GM23338 (cell line): ENCODE measurements around the gene PRMT7. TPM values are rescaled to one million over a fixed set of nuclear protein-coding genes. Genes with fewer than 3 reads are reported as not detected.

Experiments used
- ATAC-seq: fragments of 200-7000 bp; cut with Tn5 transposase; 3 replicates; pipeline ENCODE4 v1.9.1; 2020
- DNase-seq: peaks from one replicate; pipeline ENCODE4 v3.0.0-alpha.2; 2015; ENCODE audit warnings: low spot score
- H2AFZ ChIP-seq: fragments of 200-600 bp; sonication (generic); 2 replicates; pipeline ENCODE4 v1.8.0; 2016; ENCODE audit warnings: antibody characterized with exemption, mild to moderate bottlenecking, moderate library complexity
- H3F3A ChIP-seq: fragments of 200-600 bp; sonication (generic); replicated peaks from 2 replicates; pipeline ENCODE4 v1.8.0; 2017; ENCODE audit warnings: antibody characterized with exemption, mixed run types, low read depth
- H3K27ac ChIP-seq: fragments of 200-600 bp; sonication (generic); 2 replicates; pipeline ENCODE4 v1.6.1; 2016; ENCODE audit warnings: low read depth
- H3K27me3 ChIP-seq: fragments of 200-600 bp; sonication (generic); 2 replicates; pipeline ENCODE4 v1.8.0; 2016; ENCODE audit warnings: mild to moderate bottlenecking, mixed run types, moderate library complexity; ENCODE audit not compliant: insufficient read depth
- H3K36me3 ChIP-seq: fragments of 200-600 bp; sonication (generic); 2 replicates; pipeline ENCODE4 v1.8.0; 2016; ENCODE audit warnings: mild to moderate bottlenecking; ENCODE audit not compliant: insufficient read depth
- H3K4me1 ChIP-seq: fragments of 200-600 bp; sonication (generic); 2 replicates; pipeline ENCODE4 v1.8.0; 2016; ENCODE audit warnings: mild to moderate bottlenecking, moderate library complexity; ENCODE audit not compliant: insufficient read depth
- H3K4me2 ChIP-seq: fragments of 200-600 bp; sonication (generic); 2 replicates; pipeline ENCODE4 v1.7.1; 2017; ENCODE audit warnings: mixed run types
- H3K4me3 ChIP-seq: fragments of 200-600 bp; sonication (generic); 2 replicates; pipeline ENCODE4 v1.6.1; 2016; ENCODE audit warnings: mixed run types
- H3K79me2 ChIP-seq: fragments of 200-600 bp; sonication (generic); replicated peaks from 2 replicates; pipeline ENCODE4 v1.8.0; 2017; ENCODE audit warnings: mild to moderate bottlenecking; ENCODE audit not compliant: insufficient read depth
- H3K9me2 ChIP-seq: fragments of 200-600 bp; sonication (generic); 2 replicates; pipeline ENCODE4 v1.8.0; 2017; ENCODE audit not compliant: insufficient read depth
- H4K20me1 ChIP-seq: fragments of 200-600 bp; sonication (generic); replicated peaks from 2 replicates; pipeline ENCODE4 v1.8.0; 2017; ENCODE audit warnings: mild to moderate bottlenecking; ENCODE audit not compliant: insufficient read depth
- H3K27ac Mint-ChIP-seq: 2 replicates; pipeline ENCODE4 v1.8.0; 2020; ENCODE audit warnings: inconsistent platforms, mild to moderate bottlenecking, moderate library complexity, mixed read lengths
- H3K27me3 Mint-ChIP-seq: 3 replicates; pipeline ENCODE4 v1.8.0; 2022; ENCODE audit warnings: low read depth, mild to moderate bottlenecking, moderate library complexity, mixed read lengths, inconsistent platforms; ENCODE audit not compliant: insufficient read depth, poor library complexity
- H3K36me3 Mint-ChIP-seq: 3 replicates; pipeline ENCODE4 v1.8.0; 2021; ENCODE audit warnings: low read depth, mild to moderate bottlenecking, inconsistent platforms, moderate library complexity, mixed read lengths
- H3K4me1 Mint-ChIP-seq: 3 replicates; pipeline ENCODE4 v1.8.0; 2020; ENCODE audit warnings: mild to moderate bottlenecking, inconsistent platforms, mixed read lengths
- H3K4me3 Mint-ChIP-seq: 3 replicates; pipeline ENCODE4 v1.8.0; 2021; ENCODE audit warnings: moderate library complexity, mild to moderate bottlenecking, inconsistent platforms, mixed read lengths
- H3K9me3 Mint-ChIP-seq: 3 replicates; pipeline ENCODE4 v1.8.0; 2020; ENCODE audit warnings: moderate library complexity, mild to moderate bottlenecking, inconsistent platforms, mixed read lengths
- CREB1 ChIP-seq: fragments of 250-450 bp; sonication (Bioruptor Pico); IDR thresholded peaks from 2 replicates; pipeline ENCODE4 v1.5.0; 2020; ENCODE audit warnings: low read depth, mild to moderate bottlenecking, moderate library complexity
- EZH2 ChIP-seq: fragments of 200-600 bp; sonication (generic); IDR thresholded peaks from one replicate; pipeline ENCODE4 v1.8.0; 2017; ENCODE audit warnings: antibody characterized with exemption, mild to moderate bottlenecking, low read depth; ENCODE audit not compliant: unreplicated experiment
- EZH2phosphoT487 ChIP-seq: fragments of 200-600 bp; sonication (generic); IDR thresholded peaks from one replicate; pipeline ENCODE4 v1.8.1; 2018; ENCODE audit warnings: antibody characterized with exemption; ENCODE audit not compliant: unreplicated experiment
- JUNB ChIP-seq: IDR thresholded peaks from one replicate; pipeline ENCODE4 v1.6.1; 2016; ENCODE audit warnings: antibody characterized with exemption; ENCODE audit not compliant: unreplicated experiment
- POLR2AphosphoS5 ChIP-seq: IDR thresholded peaks from 2 replicates; pipeline ENCODE4 v1.6.1; 2016; ENCODE audit warnings: antibody characterized with exemption, low read depth
- STAT1 ChIP-seq: IDR thresholded peaks from one replicate; pipeline ENCODE4 v1.6.1; 2016; ENCODE audit warnings: antibody characterized with exemption; ENCODE audit not compliant: unreplicated experiment
- ZNF331 ChIP-seq: fragments of 250-450 bp; sonication (Bioruptor Pico); IDR thresholded peaks from 2 replicates; pipeline ENCODE4 v1.5.0; 2020; ENCODE audit warnings: low read depth, mild to moderate bottlenecking, moderate library complexity
- polyA plus RNA-seq: library from polyadenylated mRNA; unstranded; fragments of >200 nt; fragmentation: Nextera tagmentation; extraction: Ambion mirVana; gene quantifications from 2 replicates; pipeline ENCODE4 v1.2.1, GENCODE V29; 2016
- total RNA-seq: library from RNA; depleted of rRNA; stranded (reverse); fragments of >200 nt; shearing (Covaris generic); gene quantifications from 2 replicates; pipeline ENCODE4 v1.2.3, GENCODE V29; 2014
- TF ChIP-seq, protein P1 (sequence below): IDR thresholded peaks from one replicate; pipeline ENCODE4 v1.6.1; 2018; ENCODE audit warnings: antibody characterized with exemption; ENCODE audit not compliant: unreplicated experiment
- TF ChIP-seq, protein P2 (sequence below): IDR thresholded peaks from 2 replicates; pipeline ENCODE4 v1.6.1; 2016; ENCODE audit warnings: antibody characterized with exemption
- TF ChIP-seq, protein P3 (sequence below), 2 experiments: fragments of 200-600 bp in 1 of 2; sonication (generic) in 1 of 2; conservative IDR thresholded peaks; 2 replicates each; pipeline versions ENCODE4 v1.5.1 to v1.6.1; 2016 to 2017; ENCODE audit warnings: antibody characterized with exemption in 2 of 2, low read depth in 2 of 2, mild to moderate bottlenecking in 2 of 2, moderate library complexity in 1 of 2

The PRMT7 gene
- total and polyA plus RNA-seq, 2 experiments from 2014 or later: 20.2 to 65.3 TPM

DNA sequence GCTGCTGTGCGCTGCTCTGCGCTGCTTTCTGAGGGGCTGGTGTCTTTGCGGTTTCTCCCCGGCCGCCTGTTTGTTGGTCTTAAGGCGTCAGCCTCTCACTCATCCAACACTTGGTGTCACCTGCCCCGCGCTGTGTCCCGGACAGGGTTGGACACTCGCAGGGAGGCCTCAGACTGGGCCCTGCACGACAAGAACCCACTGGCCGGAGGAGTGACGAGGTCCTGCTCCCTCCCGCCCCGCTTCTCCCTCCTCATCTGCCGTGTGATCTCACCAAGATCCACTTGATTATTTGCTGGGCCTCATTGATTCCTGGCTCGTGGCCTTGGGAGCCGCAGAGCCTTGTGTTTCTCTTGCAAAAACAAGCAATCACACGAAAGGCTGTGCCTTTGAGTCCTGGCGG lies 56.6 kb downstream of the PRMT7 start (continued):
- TF ChIP-seq ZNF331 (CRISPR knock-in tag) (no peak), EZH2phosphoT487 (no peak), POLR2AphosphoS5 (no peak)
- TF ChIP-seq, protein P1, sequence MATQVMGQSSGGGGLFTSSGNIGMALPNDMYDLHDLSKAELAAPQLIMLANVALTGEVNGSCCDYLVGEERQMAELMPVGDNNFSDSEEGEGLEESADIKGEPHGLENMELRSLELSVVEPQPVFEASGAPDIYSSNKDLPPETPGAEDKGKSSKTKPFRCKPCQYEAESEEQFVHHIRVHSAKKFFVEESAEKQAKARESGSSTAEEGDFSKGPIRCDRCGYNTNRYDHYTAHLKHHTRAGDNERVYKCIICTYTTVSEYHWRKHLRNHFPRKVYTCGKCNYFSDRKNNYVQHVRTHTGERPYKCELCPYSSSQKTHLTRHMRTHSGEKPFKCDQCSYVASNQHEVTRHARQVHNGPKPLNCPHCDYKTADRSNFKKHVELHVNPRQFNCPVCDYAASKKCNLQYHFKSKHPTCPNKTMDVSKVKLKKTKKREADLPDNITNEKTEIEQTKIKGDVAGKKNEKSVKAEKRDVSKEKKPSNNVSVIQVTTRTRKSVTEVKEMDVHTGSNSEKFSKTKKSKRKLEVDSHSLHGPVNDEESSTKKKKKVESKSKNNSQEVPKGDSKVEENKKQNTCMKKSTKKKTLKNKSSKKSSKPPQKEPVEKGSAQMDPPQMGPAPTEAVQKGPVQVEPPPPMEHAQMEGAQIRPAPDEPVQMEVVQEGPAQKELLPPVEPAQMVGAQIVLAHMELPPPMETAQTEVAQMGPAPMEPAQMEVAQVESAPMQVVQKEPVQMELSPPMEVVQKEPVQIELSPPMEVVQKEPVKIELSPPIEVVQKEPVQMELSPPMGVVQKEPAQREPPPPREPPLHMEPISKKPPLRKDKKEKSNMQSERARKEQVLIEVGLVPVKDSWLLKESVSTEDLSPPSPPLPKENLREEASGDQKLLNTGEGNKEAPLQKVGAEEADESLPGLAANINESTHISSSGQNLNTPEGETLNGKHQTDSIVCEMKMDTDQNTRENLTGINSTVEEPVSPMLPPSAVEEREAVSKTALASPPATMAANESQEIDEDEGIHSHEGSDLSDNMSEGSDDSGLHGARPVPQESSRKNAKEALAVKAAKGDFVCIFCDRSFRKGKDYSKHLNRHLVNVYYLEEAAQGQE: no peak

DNA sequence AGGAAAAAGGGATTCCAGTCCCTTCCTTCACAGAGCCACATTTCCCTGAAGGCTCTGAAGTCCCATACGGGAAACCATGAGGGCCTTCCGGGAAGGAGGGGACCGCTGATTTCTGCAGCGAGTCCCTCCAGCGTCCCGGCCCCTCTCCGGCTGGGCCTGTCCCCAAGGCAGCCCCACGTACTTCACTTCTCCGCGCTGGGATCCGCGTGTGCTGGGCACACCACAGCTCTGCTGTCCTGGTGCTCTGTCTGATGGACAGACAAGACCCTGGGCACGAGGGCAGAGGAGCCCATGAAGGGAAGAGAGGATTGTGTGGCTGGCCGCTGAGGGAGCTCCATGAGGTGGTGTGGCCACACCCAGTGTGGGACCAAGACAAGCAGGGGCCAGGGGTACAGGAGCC lies 57.1 kb downstream of the PRMT7 start:
- H3K4me1 ChIP-seq: no peaks in the 10 kb centered on the region
- no peak overlapping the region for H3K4me2 ChIP-seq
- H3K36me3 Mint-ChIP-seq: no peaks in the 10 kb centered on the region
- no peak overlapping the region for H3K4me3 Mint-ChIP-seq
- H3F3A ChIP-seq: no peaks in the 10 kb centered on the region
- no peaks in the 10 kb centered on the region for H3K79me2 ChIP-seq
- H4K20me1 ChIP-seq: no peaks in the 10 kb centered on the region
- H3K27ac Mint-ChIP-seq: no peak overlapping the region
- no peaks in the 10 kb centered on the region for H3K9me3 Mint-ChIP-seq
- no peak overlapping the region for H3K4me3 ChIP-seq
- H2AFZ ChIP-seq: peak overlapping the region; percentile 84; the same call in 1 of the 2 replicates
- H3K4me1 Mint-ChIP-seq: peaks cover 40% of the 10 kb centered on the region
- H3K36me3 ChIP-seq: no peaks in the 10 kb centered on the region
- H3K27me3 Mint-ChIP-seq: peaks cover 14% of the 10 kb centered on the region
- no peaks in the 10 kb centered on the region for H3K27me3 ChIP-seq
- no peak overlapping the region for H3K27ac ChIP-seq
- H3K9me2 ChIP-seq: no peaks in the 10 kb centered on the region
- DNase-seq (no peak), ATAC-seq (no peak)
- TF ChIP-seq EZH2 (no peak), EZH2phosphoT487 (no peak), CREB1 (CRISPR knock-in tag) (no peak), ZNF331 (CRISPR knock-in tag) (no peak), STAT1 (no peak), POLR2AphosphoS5 (no peak), JUNB (no peak)
- TF ChIP-seq, protein P2, sequence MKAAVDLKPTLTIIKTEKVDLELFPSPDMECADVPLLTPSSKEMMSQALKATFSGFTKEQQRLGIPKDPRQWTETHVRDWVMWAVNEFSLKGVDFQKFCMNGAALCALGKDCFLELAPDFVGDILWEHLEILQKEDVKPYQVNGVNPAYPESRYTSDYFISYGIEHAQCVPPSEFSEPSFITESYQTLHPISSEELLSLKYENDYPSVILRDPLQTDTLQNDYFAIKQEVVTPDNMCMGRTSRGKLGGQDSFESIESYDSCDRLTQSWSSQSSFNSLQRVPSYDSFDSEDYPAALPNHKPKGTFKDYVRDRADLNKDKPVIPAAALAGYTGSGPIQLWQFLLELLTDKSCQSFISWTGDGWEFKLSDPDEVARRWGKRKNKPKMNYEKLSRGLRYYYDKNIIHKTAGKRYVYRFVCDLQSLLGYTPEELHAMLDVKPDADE: no peak
- TF ChIP-seq, protein P3, sequence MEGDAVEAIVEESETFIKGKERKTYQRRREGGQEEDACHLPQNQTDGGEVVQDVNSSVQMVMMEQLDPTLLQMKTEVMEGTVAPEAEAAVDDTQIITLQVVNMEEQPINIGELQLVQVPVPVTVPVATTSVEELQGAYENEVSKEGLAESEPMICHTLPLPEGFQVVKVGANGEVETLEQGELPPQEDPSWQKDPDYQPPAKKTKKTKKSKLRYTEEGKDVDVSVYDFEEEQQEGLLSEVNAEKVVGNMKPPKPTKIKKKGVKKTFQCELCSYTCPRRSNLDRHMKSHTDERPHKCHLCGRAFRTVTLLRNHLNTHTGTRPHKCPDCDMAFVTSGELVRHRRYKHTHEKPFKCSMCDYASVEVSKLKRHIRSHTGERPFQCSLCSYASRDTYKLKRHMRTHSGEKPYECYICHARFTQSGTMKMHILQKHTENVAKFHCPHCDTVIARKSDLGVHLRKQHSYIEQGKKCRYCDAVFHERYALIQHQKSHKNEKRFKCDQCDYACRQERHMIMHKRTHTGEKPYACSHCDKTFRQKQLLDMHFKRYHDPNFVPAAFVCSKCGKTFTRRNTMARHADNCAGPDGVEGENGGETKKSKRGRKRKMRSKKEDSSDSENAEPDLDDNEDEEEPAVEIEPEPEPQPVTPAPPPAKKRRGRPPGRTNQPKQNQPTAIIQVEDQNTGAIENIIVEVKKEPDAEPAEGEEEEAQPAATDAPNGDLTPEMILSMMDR (conservative IDR thresholded peaks at IDR 0.05; ENCODE audit: low read depth in 2 of 2): no peak
- TF ChIP-seq, protein P1: no peak
